Gastrocnemius medialis (tissue), 4 donors: ENCODE results near the gene NCOA7.

Source experiments
- CTCF ChIP-seq, 5 experiments: fragments of 450-650 bp in 3 of 5; fragments of 200-600 bp in 2 of 5; sonication (generic) in 2 of 5; IDR thresholded peaks in 4 of 5; conservative IDR thresholded peaks in 1 of 5; 1 replicate in 4 of 5; 2 replicates in 1 of 5; pipeline ENCODE4 v1.5.1; 2016 to 2019; ENCODE audit warnings: antibody characterized with exemption in 5 of 5, mild to moderate bottlenecking in 3 of 5, moderate library complexity in 3 of 5
- POLR2A ChIP-seq, 2 donors: fragments of 450-650 bp; IDR thresholded peaks; one replicate each; pipeline ENCODE4 v1.6.1; 2017; ENCODE audit warnings: antibody characterized with exemption in 2 of 2, mild to moderate bottlenecking in 2 of 2, moderate library complexity in 2 of 2

GRCh38 chr6:125927761-125928160, 137.0 kb downstream of the NCOA7 start:
- TF ChIP-seq CTCF (IDR thresholded peaks at IDR 0.05 in 4 of 5, conservative IDR thresholded peaks at IDR 0.05 in 1 of 5) (no peak), POLR2A (IDR thresholded peaks at IDR 0.05) (no peak)
